ENCODE data around the gene GALNT1. TPM values are rescaled to one million over a fixed set of nuclear protein-coding genes. Genes with fewer than 3 reads are reported as not detected.

GALNT1 gene
- total RNA-seq, 1 donor from 2014 or later: 113 TPM

GRCh38 chr18:35604369-35604768 is 22.8 kb downstream of the GALNT1 start:
- Histone ChIP-seq H3F3A (ENCODE audit: low read depth) (no peaks in the 10 kb centered on the region), H3K4me3 (no peak overlapping the region), H3K79me2 (ENCODE audit: low read depth) (peaks cover 100% of the 10 kb centered on the region), H3K27ac (no peak overlapping the region), H3K4me1 (no peaks in the 10 kb centered on the region), H3K9me3 (ENCODE audit: low read depth) (peaks cover 4% of the 10 kb centered on the region), H2AFZ (replicated peaks) (no peak overlapping the region), H3K27me3 (no peaks in the 10 kb centered on the region), H3K36me3 (no peaks in the 10 kb centered on the region), H3K4me2 (no peak overlapping the region), H3K9ac (no peak overlapping the region), H4K20me1 (ENCODE audit: low read depth) (peaks cover 5% of the 10 kb centered on the region)
- H3K27me3 Mint-ChIP-seq (ENCODE audit: insufficient read depth, low read depth): peaks cover 3% of the 10 kb centered on the region
- H3K9me3 Mint-ChIP-seq: peaks cover 67% of the 10 kb centered on the region
- peaks cover 48% of the 10 kb centered on the region for H3K36me3 Mint-ChIP-seq
- no peak overlapping the region for H3K4me3 Mint-ChIP-seq
- peaks cover 2% of the 10 kb centered on the region for H3K4me1 Mint-ChIP-seq
- no peak for DNase-seq (ENCODE audit: low spot score)
- TF ChIP-seq EZH2 (IDR thresholded peaks at IDR 0.05) (no peak), EZH2phosphoT487 (IDR thresholded peaks at IDR 0.05) (no peak)
- TF ChIP-seq, protein P1, sequence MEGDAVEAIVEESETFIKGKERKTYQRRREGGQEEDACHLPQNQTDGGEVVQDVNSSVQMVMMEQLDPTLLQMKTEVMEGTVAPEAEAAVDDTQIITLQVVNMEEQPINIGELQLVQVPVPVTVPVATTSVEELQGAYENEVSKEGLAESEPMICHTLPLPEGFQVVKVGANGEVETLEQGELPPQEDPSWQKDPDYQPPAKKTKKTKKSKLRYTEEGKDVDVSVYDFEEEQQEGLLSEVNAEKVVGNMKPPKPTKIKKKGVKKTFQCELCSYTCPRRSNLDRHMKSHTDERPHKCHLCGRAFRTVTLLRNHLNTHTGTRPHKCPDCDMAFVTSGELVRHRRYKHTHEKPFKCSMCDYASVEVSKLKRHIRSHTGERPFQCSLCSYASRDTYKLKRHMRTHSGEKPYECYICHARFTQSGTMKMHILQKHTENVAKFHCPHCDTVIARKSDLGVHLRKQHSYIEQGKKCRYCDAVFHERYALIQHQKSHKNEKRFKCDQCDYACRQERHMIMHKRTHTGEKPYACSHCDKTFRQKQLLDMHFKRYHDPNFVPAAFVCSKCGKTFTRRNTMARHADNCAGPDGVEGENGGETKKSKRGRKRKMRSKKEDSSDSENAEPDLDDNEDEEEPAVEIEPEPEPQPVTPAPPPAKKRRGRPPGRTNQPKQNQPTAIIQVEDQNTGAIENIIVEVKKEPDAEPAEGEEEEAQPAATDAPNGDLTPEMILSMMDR (IDR thresholded peaks at IDR 0.05): no peak
- H3K27ac Mint-ChIP-seq: no peak overlapping the region

DNA sequence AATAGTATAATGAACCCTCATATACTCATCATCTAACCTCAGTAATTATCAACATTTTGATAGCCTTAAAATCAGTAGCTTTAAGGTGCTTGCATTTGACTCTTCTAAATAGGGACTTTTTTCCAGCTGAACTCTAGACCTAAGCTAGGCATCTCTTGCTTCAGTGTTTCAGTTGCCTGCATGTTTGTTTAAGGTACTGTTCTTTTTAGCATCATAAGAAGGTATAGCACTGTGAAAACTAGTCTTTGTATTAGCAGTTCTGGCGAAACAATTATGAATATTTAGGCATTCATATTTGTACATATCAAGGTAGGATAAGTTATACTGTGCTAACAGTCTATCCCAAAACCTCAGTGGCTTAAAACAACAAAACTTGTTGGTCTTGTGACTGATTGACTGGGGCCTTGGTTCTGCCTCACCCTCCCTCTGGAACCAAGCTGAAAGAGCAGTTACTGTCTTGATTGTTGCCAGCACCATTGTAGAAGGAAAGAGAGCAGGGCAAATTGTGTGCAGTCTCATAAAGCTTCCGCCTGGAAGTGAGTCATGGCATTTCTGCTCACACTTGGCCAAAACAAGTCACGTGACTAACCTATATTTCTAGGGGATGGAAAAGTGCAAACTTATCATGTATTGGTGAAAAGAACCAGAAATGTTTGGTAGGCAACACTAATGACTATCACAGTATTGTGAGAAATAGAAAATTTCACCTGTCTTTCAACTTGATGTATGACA is 24.3 kb downstream of the GALNT1 start:
- no peak overlapping the region for H3K27ac Mint-ChIP-seq
- peaks cover 52% of the 10 kb centered on the region for H3K9me3 Mint-ChIP-seq
- no peak overlapping the region for H3K4me3 Mint-ChIP-seq
- H3K27me3 Mint-ChIP-seq (ENCODE audit: insufficient read depth, low read depth): peaks cover 3% of the 10 kb centered on the region
- H3K79me2 ChIP-seq (ENCODE audit: low read depth): peaks cover 99% of the 10 kb centered on the region
- H3F3A ChIP-seq (ENCODE audit: low read depth): no peaks in the 10 kb centered on the region
- H3K4me1 Mint-ChIP-seq: peaks cover 2% of the 10 kb centered on the region
- TF ChIP-seq, protein P1 (IDR thresholded peaks at IDR 0.05): no peak
- TF ChIP-seq EZH2phosphoT487 (IDR thresholded peaks at IDR 0.05) (no peak), EZH2 (IDR thresholded peaks at IDR 0.05) (no peak)
- DNase-seq (ENCODE audit: low spot score): no peak
- H3K36me3 Mint-ChIP-seq: peaks cover 38% of the 10 kb centered on the region
- H3K4me2 ChIP-seq: no peak overlapping the region
- no peaks in the 10 kb centered on the region for H3K27me3 ChIP-seq
- peaks cover 4% of the 10 kb centered on the region for H3K9me3 ChIP-seq (ENCODE audit: low read depth)
- H3K27ac ChIP-seq: no peak overlapping the region
- no peak overlapping the region for H2AFZ ChIP-seq (replicated peaks)
- no peak overlapping the region for H3K4me3 ChIP-seq
- H4K20me1 ChIP-seq (ENCODE audit: low read depth): peaks cover 14% of the 10 kb centered on the region
- no peak overlapping the region for H3K9ac ChIP-seq
- H3K4me1 ChIP-seq: peaks cover 8% of the 10 kb centered on the region
- no peaks in the 10 kb centered on the region for H3K36me3 ChIP-seq

DNA sequence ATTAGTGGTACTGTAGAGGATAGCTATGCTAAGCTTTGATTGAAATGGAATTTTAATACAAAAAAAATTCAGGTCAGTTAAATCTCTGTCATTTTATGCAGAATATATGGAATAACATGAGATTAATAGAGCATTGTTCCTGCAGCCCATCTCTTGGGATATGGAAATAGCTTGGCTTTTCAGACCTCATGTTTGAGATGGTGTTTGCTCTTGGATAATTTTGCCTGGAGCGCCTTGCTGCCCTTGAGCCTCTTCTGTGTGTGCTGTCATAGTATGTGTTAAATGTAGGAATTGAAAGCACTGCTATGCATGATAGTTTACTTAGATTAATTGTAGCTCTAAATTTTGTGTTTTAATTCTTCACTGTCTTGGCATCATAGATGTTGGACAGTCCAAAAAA is 27.7 kb downstream of the GALNT1 start:
- Histone ChIP-seq H3K27ac (no peak overlapping the region), H3K79me2 (ENCODE audit: low read depth) (peaks cover 89% of the 10 kb centered on the region), H2AFZ (replicated peaks) (no peak overlapping the region), H3K27me3 (no peaks in the 10 kb centered on the region), H3F3A (ENCODE audit: low read depth) (no peaks in the 10 kb centered on the region), H3K9me3 (ENCODE audit: low read depth) (no peaks in the 10 kb centered on the region), H3K36me3 (no peaks in the 10 kb centered on the region), H3K9ac (no peak overlapping the region), H3K4me2 (no peak overlapping the region), H3K4me1 (peaks cover 15% of the 10 kb centered on the region), H3K4me3 (no peak overlapping the region), H4K20me1 (ENCODE audit: low read depth) (peaks cover 24% of the 10 kb centered on the region)
- H3K4me1 Mint-ChIP-seq: peaks cover 2% of the 10 kb centered on the region
- no peak for TF ChIP-seq EZH2 (IDR thresholded peaks at IDR 0.05)
- no peak for TF ChIP-seq EZH2phosphoT487 (IDR thresholded peaks at IDR 0.05)
- TF ChIP-seq, protein P1 (IDR thresholded peaks at IDR 0.05): no peak
- no peak for DNase-seq (ENCODE audit: low spot score)
- peaks cover 3% of the 10 kb centered on the region for H3K27me3 Mint-ChIP-seq (ENCODE audit: insufficient read depth, low read depth)
- H3K9me3 Mint-ChIP-seq: peaks cover 18% of the 10 kb centered on the region
- no peak overlapping the region for H3K27ac Mint-ChIP-seq
- H3K4me3 Mint-ChIP-seq: no peak overlapping the region
- H3K36me3 Mint-ChIP-seq: peaks cover 12% of the 10 kb centered on the region
